Loucy (cell line): ENCODE measurements around the gene DTL.

Experiments
- H2AFZ ChIP-seq: fragments of 200-600 bp; sonication (generic); 2 replicates; pipeline ENCODE4 v1.6.0; 2016; ENCODE audit warnings: antibody characterized with exemption, mild to moderate bottlenecking, low read length, moderate library complexity
- H3F3A ChIP-seq: fragments of 200-600 bp; 2 replicates; pipeline ENCODE4 v1.6.0; 2016; ENCODE audit warnings: antibody characterized with exemption, low read depth, mild to moderate bottlenecking
- H3K27me3 ChIP-seq: fragments of 200-600 bp; sonication (generic); 2 replicates; pipeline ENCODE4 v1.6.1; 2014; ENCODE audit warnings: low read length, mild to moderate bottlenecking; ENCODE audit not compliant: insufficient read depth, poor library complexity, severe bottlenecking
- H3K36me3 ChIP-seq: fragments of 200-600 bp; sonication (generic); 2 replicates; pipeline ENCODE4 v1.6.1; 2016; ENCODE audit warnings: low read length; ENCODE audit not compliant: insufficient read depth
- H3K4me1 ChIP-seq: fragments of 200-600 bp; sonication (generic); 2 replicates; pipeline ENCODE4 v1.5.1; 2014; ENCODE audit warnings: low read length, mild to moderate bottlenecking; ENCODE audit not compliant: insufficient read depth, poor library complexity, severe bottlenecking
- H3K4me2 ChIP-seq: fragments of 200-600 bp; sonication (generic); 2 replicates; pipeline ENCODE4 v1.6.0; 2014; ENCODE audit warnings: antibody characterized with exemption, low read length, low read depth, mild to moderate bottlenecking; ENCODE audit not compliant: poor library complexity, severe bottlenecking
- H3K4me3 ChIP-seq: fragments of 200-600 bp; sonication (generic); 2 replicates; pipeline ENCODE4 v1.5.1; 2014; ENCODE audit warnings: low read length, mild to moderate bottlenecking, mixed read lengths; ENCODE audit not compliant: poor library complexity, severe bottlenecking
- H3K79me2 ChIP-seq: fragments of 200-600 bp; sonication (generic); 2 replicates; pipeline ENCODE4 v1.6.1; 2014; ENCODE audit warnings: low read length; ENCODE audit not compliant: insufficient read depth
- H3K9ac ChIP-seq: fragments of 200-600 bp; sonication (generic); 2 replicates; pipeline ENCODE4 v1.6.0; 2014; ENCODE audit warnings: mild to moderate bottlenecking, low read depth, low read length, moderate library complexity; ENCODE audit not compliant: poor library complexity, severe bottlenecking
- H3K9me2 ChIP-seq: fragments of 200-600 bp; sonication (generic); replicated peaks from 2 replicates; pipeline ENCODE4 v1.6.1; 2016; ENCODE audit warnings: low read depth, low read length, mixed read lengths
- H3K9me3 ChIP-seq: fragments of 200-600 bp; sonication (generic); 2 replicates; pipeline ENCODE4 v1.6.1; 2014; ENCODE audit warnings: mild to moderate bottlenecking, antibody characterized with exemption, low read length, low read depth; ENCODE audit not compliant: insufficient read depth
- H4K20me1 ChIP-seq: fragments of 200-600 bp; sonication (generic); 2 replicates; pipeline ENCODE4 v1.6.0; 2014; ENCODE audit warnings: antibody characterized with exemption, low read length, mild to moderate bottlenecking; ENCODE audit not compliant: insufficient read depth, poor library complexity, severe bottlenecking
- EZH2phosphoT487 ChIP-seq: fragments of 200-600 bp; IDR thresholded peaks from 2 replicates; pipeline ENCODE4 v1.6.1; 2018; ENCODE audit warnings: antibody characterized with exemption, mild to moderate bottlenecking, moderate library complexity, borderline replicate concordance
- TF ChIP-seq, protein P1 (sequence below): fragments of 200-600 bp; sonication (generic); conservative IDR thresholded peaks from 2 replicates; pipeline ENCODE4 v1.5.1; 2014; ENCODE audit warnings: mild to moderate bottlenecking, antibody characterized with exemption, low read length

DTL gene

DNA sequence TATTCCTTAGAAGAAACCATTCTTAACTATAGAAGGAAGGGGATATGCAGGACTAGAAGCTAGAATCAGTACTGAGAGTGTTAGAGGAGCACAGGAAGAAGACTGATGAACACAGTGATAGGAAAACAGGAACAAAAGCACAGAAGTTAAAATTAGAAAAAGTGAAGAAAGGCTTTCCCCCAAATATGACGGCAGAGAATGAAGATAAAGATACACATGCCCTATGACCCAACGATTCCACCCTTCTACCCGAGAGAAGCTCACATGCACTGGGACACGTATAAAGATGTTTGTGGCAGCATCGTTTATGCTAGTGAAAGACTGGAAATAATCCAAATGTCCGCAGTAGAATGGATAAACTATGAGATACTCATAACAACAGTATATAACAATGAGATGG, 74.2 kb downstream of the DTL start:
- Histone ChIP-seq H3K36me3 (peaks cover 37% of the 10 kb centered on the region; the same call in 1 of the 2 replicates), H3F3A (peaks cover 5% of the 10 kb centered on the region; the same call in 1 of the 2 replicates), H4K20me1 (peaks cover 10% of the 10 kb centered on the region), H2AFZ (no peak overlapping the region), H3K4me1 (peaks cover 31% of the 10 kb centered on the region), H3K4me3 (no peak overlapping the region), H3K27me3 (no peaks in the 10 kb centered on the region), H3K9ac (no peak overlapping the region), H3K79me2 (0 out of 2 replicates have a peak, but pooled peaks cover 16% of the 10 kb centered on the region), H3K9me2 (no peaks in the 10 kb centered on the region), H3K4me2 (no peak overlapping the region), H3K9me3 (no peaks in the 10 kb centered on the region)
- no peak for TF ChIP-seq EZH2phosphoT487
- TF ChIP-seq, protein P1, sequence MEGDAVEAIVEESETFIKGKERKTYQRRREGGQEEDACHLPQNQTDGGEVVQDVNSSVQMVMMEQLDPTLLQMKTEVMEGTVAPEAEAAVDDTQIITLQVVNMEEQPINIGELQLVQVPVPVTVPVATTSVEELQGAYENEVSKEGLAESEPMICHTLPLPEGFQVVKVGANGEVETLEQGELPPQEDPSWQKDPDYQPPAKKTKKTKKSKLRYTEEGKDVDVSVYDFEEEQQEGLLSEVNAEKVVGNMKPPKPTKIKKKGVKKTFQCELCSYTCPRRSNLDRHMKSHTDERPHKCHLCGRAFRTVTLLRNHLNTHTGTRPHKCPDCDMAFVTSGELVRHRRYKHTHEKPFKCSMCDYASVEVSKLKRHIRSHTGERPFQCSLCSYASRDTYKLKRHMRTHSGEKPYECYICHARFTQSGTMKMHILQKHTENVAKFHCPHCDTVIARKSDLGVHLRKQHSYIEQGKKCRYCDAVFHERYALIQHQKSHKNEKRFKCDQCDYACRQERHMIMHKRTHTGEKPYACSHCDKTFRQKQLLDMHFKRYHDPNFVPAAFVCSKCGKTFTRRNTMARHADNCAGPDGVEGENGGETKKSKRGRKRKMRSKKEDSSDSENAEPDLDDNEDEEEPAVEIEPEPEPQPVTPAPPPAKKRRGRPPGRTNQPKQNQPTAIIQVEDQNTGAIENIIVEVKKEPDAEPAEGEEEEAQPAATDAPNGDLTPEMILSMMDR, result no peak

DNA sequence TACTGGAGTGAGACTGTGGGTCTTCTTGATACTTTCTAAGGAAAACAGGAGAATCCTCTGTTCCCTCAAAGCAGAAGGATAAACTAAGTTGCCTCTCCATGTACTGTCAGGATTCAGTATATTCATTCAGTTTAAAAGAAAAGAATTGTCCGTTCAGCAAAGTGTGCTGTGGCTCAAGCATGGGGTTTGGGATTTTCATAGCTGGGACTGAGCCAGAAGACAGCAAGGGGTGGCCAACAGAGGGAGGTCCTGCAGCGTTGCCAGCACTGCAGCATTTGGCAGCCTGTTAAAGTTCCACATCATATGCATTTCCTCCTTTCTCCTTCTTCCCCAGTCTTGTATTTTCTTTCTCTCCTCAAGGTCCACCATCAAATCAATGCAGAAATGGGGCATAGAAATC, 75.1 kb downstream of the DTL start:
- H3K36me3 ChIP-seq, result peaks cover 29% of the 10 kb centered on the region; the same call in 1 of the 2 replicates
- no peak overlapping the region for H3K4me2 ChIP-seq

DNA sequence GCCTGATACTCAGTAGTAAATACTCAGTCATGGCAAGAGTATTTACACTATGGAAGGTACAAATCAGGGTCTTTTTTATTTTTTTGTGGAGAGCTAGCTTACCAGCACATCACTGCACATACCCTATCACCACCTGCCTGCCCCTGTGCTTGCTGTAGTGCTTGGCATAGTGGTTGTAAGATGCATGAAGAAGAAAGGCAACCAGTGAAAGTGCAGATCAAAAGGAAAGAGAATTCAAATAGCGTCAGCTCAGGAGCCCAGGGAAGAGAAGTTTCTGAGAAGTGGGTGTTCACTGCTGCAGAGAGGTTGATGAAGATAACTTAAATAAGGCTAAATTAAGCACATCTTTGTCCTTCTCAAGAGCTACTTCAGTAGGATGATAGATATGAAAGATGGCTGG, 76.0 kb downstream of the DTL start:
- Histone ChIP-seq H3K4me1 (peaks cover 23% of the 10 kb centered on the region), H3F3A (peaks cover 5% of the 10 kb centered on the region; the same call in 1 of the 2 replicates), H3K4me3 (no peak overlapping the region), H3K79me2 (0 out of 2 replicates have a peak, but pooled peaks cover 5% of the 10 kb centered on the region), H3K4me2 (no peak overlapping the region), H4K20me1 (peaks cover 1% of the 10 kb centered on the region), H3K36me3 (peaks cover 21% of the 10 kb centered on the region; the same call in 1 of the 2 replicates), H3K9ac (no peak overlapping the region), H3K9me2 (no peaks in the 10 kb centered on the region), H3K27me3 (no peaks in the 10 kb centered on the region), H2AFZ (no peak overlapping the region), H3K9me3 (no peaks in the 10 kb centered on the region)
- TF ChIP-seq, protein P1, result no peak
- no peak for TF ChIP-seq EZH2phosphoT487

More for the DNA sequence above, 75.1 kb downstream of the DTL start:
- no peak overlapping the region for H3K9ac ChIP-seq
- H3K4me3 ChIP-seq, result no peak overlapping the region
- no peaks in the 10 kb centered on the region for H3K9me2 ChIP-seq
- 0 out of 2 replicates have a peak, but pooled peaks cover 12% of the 10 kb centered on the region for H3K79me2 ChIP-seq
- peaks cover 5% of the 10 kb centered on the region; the same call in 1 of the 2 replicates for H3F3A ChIP-seq
- H3K9me3 ChIP-seq, result no peaks in the 10 kb centered on the region
- no peak overlapping the region for H2AFZ ChIP-seq
- H4K20me1 ChIP-seq, result peaks cover 9% of the 10 kb centered on the region
- no peaks in the 10 kb centered on the region for H3K27me3 ChIP-seq
- TF ChIP-seq, protein P1, result no peak
- no peak for TF ChIP-seq EZH2phosphoT487
- H3K4me1 ChIP-seq, result peaks cover 31% of the 10 kb centered on the region
